ENCODE results near the gene DSTN.

DSTN gene

DNA sequence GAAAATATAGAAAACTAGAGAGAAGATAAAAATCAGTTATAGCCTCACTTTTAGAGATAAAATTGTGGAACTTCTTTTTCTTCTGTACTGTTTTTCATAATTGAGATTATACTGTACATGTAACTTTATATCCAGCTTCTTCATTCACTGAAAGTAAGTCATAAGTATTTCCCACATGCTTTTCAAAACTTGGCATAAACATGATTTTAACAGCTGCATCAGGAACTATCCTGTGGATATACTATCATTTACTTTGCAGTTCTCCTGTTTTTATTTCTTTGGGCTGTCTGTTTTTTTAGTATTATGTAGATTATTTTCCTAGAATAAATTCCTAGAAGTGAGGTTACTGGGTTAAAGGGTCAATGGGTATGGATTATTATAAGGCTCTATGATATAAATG lies 14.8 kb downstream of the DSTN start:
- DNase-seq = no peak

DNA sequence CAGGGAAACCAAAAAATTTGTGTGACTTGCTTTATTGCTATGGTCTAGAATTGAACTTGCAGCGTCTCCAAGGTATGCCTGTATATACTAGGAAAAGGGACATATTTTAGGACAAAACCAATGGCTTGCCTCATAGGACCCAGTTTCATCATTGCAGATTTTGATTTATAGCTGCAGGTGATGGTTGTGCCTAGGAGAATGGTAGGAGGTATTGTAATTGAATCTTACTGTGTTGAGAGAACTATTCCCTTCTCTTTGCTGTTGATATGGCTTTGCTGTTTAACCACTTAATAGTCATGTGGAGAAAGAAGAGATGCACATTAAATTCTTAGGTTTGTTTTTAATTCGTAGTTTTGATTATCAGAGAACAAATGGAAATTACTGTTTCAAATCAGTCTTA lies 16.4 kb downstream of the DSTN start:
- no peak for DNase-seq

DNA sequence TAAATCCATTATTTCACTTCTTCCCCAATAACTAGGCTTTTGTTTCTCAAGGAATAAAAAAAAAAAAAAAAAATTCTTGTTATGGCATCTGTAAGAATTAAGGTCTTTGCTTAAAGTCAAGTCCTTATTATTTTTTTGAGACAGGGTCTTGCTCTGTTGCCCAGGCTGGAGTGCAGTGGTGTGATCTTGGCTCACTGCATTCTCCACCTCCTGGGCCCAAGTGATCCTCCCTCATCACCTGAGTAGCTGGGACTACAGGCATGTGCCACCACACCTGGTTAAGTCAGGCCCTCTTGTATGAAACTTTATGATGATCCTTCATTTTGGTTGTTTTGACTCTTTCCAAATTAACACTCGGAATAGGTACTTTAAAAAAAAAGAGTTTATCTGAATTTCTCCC lies 17.3 kb downstream of the DSTN start:
- no peak for DNase-seq

DNA sequence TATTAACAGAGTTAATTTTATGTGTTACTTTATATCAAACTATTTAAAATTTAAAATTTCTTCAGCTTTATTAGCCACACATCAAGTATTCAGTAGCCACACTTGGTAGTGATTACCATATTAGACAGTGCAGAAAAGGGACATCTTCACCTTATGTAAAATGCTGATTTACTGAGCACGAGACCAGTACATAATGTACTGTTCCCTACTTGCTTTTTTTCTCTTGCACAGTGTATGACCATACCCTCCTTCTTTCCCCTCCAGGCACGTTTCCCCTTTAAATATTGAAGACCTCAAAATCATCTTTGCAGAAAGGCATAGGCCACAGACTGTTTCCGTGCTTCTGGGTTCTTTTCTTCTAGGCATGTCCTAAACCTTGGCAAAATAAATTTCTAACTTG lies 17.9 kb downstream of the DSTN start:
- no peak for DNase-seq

DNA sequence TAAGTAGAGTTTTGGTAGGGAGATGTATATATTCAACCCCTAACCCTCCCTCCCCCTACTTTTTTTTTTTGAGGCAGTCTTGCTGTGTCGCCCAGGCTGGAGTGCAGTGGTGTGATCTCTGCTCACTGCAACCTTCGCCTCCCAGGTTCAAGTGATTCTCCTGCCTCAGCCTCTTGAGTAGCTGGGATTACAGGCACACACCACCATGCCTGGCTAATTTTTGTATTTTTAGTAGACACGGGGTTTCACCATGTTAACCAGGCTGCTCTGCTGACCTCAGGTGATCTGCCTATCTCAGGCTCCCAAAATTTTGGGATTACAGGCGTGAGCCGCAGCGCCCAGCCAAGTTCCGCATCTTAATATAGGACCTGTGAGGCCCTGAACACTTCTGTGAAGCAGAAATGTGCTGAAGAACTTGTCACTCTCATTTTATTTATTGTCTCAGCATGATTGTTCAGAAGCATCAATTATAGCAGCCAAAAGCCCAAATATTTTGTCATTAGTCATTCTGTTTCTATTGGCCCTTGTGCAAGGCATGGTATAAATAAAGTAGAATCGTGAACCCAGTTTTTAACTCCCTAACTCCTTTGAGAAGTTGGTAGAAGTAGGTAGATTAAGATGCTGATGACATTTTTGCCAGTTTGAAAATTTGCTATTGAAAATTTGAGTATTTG lies 19.4 kb downstream of the DSTN start:
- no peak for DNase-seq

DNA sequence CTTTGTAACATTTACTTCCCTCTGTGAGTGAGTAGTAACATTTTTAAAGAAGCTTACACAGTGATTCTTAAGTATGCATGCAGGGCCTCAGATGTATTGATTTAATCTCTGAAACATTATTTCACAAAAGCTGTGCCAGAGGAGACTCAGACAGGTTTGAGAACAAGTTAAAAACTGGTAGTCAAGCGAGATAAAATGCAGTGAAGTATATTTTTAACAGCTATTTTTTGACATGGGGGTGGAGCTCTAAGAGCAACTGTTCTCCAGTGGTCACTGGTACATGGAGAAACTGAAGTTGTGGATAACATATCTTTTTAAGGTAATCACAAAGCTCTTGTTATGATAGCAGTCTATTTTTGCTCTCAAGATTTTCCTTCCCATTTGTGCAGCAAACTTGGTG lies 20.4 kb downstream of the DSTN start:
- DNase-seq = no peak

DNA sequence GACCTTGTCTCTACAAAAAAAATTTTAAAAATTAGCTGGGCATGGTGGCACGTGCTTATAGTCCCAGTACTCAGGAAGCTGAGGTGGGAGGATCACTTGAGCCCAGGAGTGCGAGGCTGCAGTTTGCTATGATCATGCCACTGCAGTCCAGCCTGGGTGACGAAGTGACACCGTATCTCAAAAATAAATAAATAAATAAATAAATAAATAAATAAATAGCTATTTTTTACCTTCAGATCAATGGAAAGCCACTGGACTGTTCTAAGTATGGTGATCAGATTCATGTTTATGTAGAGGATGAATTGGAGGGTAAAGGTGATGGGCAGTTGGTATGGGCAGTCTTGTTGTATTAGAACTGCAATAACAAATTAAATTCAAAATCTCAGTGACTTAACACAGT lies 24.0 kb downstream of the DSTN start:
- no peak for DNase-seq

DNA sequence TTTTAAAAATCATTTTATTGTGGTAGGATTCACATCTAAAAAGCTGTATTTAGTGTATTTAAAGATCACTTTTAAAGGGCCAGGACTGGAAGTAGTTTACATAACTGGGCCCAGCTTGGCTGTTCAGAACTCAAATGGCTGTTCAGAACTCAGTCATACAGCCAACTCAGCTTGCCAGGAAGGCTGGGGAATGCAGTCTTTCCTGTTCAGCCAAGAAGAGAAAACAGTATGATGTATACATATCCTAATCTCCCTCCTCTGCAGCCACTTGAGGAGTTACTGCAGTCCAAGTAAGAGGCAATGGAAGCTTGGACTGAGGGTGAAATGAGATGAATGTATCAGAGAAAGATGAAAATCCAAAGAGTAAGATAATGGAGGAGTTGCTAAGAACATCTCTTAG lies 24.6 kb downstream of the DSTN start:
- DNase-seq = no peak

DNA sequence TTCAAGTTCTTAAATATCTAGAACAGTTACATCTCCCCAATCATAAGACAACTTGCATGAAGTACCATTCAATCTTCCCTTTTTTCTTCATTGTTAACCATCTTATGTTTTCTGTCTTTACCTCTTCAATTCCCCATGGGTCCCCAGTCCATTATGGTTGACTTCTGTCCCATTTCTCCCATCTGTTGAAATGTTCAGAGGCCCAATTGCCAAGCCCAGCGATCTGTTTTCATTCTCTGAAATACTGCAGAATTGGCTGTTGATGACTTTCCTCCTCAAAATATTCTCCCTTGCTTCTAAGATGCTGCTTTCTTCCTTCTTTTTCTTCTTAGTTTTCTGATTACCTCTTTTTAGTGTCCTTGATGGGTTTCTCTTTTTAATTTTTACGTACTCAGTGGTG lies 26.0 kb downstream of the DSTN start:
- DNase-seq = no peak

DNA sequence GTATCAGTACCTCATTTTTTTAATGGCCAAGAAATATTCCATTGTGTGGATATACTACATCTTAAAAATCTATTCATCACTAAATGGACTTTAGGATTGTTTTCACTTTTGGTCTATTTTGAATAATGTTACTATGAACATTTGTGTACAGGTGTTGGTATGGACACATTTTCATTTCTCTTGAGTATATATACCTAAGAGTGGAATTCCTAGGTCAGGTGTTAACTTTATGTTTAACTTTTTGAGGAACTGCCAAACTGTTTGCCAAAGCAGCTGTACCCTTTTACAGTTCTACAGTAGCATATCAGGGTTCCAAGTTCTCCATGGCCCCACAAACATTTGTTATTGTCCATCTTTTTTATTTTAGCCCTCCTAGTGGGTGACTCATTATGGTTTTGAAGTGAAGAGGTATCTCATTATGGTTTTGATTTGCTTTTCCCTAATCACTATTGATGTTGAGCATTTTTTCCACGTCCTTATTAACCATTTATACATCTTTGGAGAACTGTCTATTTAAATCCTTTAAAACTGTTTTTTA lies 28.2 kb downstream of the DSTN start:
- DNase-seq = no peak

DNA sequence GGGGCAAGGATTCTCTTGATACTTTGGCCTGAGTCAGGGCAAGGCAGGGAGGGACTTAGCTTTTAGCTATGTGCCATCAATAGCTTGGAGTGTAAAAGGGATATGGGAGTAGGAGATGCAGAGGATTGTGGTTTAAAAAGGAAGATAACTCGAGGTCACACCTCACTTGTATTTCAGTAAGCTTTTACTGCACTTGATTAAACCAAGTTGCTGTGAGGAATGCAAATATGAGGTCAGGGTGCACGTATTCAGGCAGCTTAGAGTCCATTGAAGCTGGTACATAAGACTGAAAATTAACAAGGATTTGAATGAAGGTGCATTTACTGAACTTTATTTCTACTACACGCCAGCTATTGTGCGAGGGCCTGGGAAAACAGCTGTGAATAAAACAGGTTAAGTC lies 32.1 kb downstream of the DSTN start:
- no peak for DNase-seq

DNA sequence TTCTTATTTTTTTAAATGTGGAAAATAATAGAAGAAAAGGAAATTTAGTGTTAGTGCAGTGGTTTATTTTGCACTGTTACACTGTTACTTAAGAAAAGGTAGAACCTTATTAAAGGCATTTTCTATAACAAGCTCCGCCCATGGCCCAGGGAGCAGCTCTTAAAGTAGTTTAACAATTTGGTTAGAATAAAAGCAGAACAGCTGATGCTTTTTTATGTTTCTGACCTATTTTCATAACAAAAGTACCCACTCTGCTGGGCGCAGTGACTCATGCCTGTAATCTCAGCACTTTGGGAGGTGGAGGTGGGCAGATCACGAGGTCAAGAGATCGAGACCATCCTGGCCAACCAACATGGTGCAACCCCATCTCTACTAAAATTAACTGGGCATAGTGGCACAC lies 32.6 kb downstream of the DSTN start:
- no peak for DNase-seq

DNA sequence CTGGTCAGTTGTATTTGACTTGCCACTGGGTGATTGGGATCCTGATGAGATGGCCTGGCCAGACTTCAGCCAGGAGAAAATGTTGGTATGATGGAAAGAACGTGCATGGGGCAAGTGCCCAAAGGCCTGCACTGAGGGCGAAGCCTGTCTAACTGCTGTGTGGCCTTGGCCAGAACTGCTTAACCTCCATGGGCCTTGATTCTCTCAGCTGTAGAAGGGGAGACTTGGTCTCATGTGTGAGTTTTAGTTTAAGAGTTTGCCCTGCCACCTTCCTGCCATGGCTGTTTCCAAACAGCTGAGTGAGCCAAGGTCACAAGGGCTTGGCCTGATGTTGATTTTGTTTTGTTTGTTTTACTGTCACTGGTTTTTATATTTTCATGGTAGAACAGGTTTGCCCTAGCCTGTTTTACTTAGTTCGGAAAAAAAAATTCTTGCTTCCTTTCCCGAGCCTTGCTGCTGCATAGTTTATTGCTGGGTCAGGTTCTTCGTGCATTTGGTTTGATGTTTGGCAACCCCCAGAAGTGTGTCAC lies 35.3 kb downstream of the DSTN start:
- DNase-seq = no peak

DNA sequence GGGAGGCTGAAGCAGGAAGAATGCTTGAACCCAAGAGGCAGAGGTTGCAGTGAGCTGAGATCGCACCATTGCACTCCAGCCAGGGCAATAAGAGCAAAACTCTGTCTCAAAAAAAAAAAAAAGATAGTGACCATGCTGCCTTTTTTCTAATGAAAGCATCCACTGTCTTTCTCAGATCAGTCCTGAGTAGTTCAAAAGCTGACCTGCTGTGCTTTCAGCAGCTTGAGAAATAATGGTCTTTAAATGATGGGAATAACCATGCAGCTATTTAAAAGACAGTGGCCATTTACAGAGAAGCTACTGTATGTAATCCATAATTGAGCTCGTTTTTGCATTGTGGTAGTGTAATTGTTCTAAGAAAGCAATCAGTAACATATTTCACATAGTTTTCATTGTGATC lies 36.1 kb downstream of the DSTN start:
- no peak for DNase-seq

DNA sequence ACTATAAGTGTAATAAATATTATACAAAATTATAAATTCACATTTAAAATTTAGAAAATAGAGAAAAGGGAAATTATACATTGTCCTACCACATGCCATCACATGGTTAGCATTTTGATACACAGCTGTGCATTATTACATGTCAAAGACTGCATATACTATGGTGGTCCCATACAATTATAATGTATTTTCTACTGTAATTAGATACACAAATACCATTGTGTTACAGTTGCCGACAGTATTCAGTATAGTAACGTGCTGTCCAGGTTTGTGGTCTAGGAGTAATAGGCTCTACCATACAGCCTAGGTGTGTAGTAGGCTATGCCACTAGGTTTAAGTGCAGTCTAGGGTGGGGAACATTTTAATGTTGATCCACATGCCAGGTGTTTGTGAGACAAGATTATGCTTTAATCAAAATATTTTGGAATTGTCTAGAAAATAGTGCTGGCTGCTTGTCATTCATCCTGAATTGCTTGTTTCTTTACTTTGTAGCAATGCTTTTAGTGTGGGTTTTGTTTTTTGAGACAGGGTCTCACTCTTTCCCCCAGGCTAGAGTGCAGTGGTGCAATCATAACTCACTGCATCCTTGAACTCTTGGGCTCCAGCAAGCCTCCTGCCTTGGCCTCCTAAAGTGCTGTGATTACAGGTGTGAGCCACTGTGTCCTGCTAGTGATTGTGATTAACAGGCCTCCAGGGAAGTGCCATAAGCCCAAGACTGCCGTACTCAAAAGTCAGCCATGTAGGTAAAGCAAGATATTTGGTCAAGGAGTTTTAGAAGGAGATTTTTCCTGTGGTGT lies 39.0 kb downstream of the DSTN start:
- no peak for DNase-seq

DNA sequence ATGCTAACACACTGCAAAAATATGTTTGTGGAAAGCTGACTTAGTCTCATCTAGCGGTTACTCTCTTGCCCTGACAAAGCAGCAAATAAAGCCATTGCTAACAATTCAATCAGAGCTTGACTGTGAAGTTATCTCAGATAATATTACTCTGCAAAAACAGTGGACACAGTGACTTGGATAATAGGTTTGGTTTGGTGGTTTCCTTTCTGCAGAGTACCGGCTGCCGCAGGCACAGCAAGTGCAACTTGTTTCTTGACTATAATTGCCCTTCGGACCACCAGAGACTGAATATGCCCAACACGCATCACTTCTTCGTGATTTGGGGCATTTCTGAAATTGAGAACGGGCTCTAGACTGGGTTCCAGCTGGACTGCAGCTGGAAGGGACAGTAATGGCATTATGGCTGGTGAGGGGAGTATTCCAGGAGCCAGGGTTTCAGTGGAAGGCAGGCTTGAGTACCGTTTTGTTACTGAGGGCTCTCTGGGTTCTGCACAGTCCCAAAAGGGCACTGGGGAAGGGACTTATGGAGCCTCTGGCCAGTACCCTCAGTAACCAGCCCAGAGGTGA lies 40.0 kb downstream of the DSTN start:
- DNase-seq = no peak

DNA sequence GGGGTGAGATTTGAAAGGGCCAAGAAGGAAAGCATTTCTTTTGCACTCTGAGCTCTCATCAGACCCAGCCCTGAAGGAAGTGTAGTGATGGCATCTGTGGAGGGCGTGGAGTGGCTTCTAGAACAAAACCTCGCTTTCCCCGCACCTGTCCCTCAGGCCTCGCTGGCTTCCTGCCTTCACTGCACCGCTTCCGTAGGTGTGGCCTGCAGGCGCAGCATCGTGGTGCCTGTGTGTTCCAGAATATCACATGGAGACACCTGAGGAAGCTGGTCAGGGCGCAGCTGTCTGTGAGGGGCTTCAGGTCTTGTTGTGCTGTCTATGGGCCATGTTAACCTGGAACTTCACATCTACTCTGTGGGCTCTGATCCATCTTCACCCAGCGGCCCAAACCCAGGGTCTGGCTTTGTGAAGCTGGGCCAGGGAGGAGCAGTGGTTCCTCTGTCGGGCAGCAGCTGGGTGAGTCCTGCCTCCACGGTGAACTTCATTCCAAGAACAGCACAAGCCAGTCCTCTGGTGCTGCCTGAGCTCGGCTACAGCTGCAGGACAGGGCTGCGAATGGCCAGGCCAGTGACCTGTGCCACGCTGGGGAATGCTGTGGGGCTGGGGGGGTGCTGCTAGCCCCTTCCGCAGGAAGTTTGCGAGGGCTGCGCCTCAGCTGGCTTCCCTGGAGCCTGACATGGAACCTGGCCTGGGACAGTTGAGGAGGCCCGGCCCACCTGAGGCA lies 40.9 kb downstream of the DSTN start:
- DNase-seq = peak; percentile 56

DNA sequence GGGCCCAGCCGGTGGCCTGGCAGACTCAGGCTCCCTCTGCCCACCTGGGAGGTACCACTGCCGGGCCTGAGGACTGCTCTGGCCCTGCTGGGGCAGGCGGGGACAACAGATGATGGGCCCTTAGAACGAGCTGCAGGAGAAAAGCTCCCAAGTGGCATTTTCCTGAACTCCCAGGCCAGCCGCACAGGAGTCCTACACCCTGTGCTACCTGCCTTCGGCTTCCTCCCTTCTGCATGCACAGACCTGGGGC lies 41.3 kb downstream of the DSTN start:
- no peak for DNase-seq

DNA sequence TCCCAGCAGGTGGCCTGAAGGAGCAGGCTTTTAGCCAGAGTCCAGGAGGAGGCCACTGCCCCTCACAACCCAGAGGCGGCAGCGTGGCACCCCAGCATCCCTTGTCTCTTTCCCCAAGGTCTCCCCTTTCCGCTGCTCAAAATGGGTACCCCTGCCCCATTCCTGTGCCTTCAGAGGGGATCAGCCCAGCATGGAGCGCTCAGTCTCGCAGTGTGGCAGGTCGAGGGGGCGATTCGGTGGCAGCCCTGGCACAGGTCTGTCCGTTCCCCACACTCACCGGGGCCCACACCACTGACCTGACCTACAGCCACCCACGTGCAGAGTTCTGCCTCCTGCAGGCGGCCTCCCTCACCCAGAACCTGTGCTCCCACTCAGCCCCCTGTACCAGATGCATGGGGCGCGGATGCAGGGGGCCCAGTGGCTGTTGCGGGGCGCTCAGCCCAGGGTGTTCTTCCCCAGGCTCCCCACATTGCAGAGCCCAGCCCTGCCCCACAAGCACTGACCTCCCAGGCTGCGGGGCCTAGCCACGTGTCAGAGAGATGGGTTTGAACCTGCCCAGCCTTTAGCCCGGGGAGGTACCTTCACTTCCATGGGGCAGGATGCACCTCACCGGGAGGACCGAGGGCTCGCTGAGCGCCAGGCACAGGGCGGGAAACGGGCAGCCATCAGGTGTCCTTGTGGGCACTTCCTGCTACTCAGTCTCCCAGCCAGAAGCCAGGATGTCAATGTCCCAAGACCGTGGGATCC lies 41.8 kb downstream of the DSTN start:
- DNase-seq = no peak

DNA sequence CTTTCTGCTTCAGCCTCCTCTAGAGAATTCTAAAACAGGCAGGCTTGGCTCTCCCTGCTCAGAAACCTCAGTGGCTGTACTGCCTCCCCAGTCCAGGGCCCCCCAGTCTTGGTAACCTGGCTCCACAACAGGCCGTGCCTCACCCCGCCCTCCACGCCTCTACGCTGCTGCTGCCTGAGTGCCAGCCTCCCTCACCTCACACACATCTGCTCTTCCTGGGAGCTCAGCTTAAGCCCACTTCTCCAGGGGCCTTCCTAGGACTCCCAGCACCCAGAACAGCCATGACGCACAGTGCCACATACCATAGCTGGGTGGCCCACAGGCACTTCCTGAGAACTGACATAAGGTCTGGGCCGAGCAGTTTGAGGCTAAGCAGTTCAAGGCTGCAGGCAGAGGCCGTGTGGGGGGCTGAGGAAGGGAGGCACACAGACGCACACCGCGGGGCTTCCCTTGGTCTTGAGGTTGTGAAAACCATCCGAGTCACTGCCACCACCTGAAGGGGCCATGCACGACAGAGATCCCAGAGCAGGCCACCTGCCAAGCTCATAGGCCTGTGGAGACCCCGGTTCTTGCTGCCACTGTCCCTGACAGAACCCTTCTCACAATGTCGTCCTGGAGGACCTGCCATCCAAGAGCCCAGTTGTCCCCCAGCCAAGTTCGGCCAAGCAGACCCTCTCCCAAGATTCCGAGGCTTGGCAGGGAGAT lies 42.6 kb downstream of the DSTN start:
- DNase-seq = peak; percentile 57

DNA sequence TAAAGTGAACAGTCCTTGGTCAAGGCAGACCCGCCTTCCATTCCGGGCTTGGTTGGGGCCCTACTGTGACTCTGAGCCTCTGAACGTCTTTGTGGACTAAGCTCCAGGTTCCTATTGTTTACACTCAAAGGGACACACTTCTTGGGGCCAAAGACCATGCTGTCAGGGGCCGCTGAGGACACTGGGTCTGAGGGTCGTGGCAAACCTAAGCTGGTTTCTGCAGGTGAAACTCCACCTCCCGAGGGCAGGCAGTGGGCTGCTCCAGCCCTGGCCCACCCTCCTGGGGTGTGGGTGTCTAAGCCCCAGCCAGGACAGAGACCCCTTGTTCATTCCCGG lies 43.1 kb downstream of the DSTN start:
- DNase-seq = no peak
